Lower leg skin (tissue), 4 donors: ENCODE measurements around the gene UNC79. TPM values are rescaled to one million over a fixed set of nuclear protein-coding genes. Genes with fewer than 3 reads are reported as not detected.

Experiments
- DNase-seq, 2 donors: peaks; one replicate each; pipeline ENCODE4 v3.0.0-alpha.2; 2019; ENCODE audit warnings: low spot score in 2 of 2
- H3K4me3 ChIP-seq: fragments of 200-600 bp; sonication (generic); 2 replicates; pipeline ENCODE4 v1.5.1; 2017; ENCODE audit warnings: mild to moderate bottlenecking, low read depth; ENCODE audit not compliant: poor library complexity, severe bottlenecking
- CTCF ChIP-seq, 3 donors: fragments of 450-650 bp; IDR thresholded peaks; one replicate each; pipeline ENCODE4 v1.5.1; 2016; ENCODE audit warnings: antibody characterized with exemption in 3 of 3, mild to moderate bottlenecking in 3 of 3, moderate library complexity in 2 of 3
- POLR2A ChIP-seq, 2 donors: fragments of 450-650 bp; IDR thresholded peaks; one replicate each; pipeline ENCODE4 v1.6.1; 2016 to 2017; ENCODE audit warnings: antibody characterized with exemption in 2 of 2, mild to moderate bottlenecking in 1 of 2, moderate library complexity in 1 of 2
- WGBS, 2 donors: methylation state at CpG; one replicate each; pipeline ENCODE4 v1.1.5; 2018; 5-methylcytosine and 5-hydroxymethylcytosine counted together
- intact Hi-C: fragments of 100-400 bp; cut with DNase I; formaldehyde crosslinking; loops from one replicate; pipeline ENCODE4 v1.15.0; 2023; ENCODE audit warnings: low total_unique reads
- total RNA-seq, 4 donors: library from RNA; depleted of rRNA; stranded (reverse); fragments of >200 nt; gene quantifications; one replicate each; pipeline ENCODE4 v1.1.0, GENCODE V29; 2016

UNC79 gene
- total RNA-seq, 4 donors from 2014 or later, result 0.06 to 0.27 TPM; not detected in 2

GRCh38 chr14:93723001-93723400 is 292.3 kb downstream of the UNC79 start:
- WGBS, 2 donors, result 79 to 90% methylated on average over 4 of the region's 4 CpGs
- intact Hi-C loops, result no loop called here
- TF ChIP-seq CTCF (IDR thresholded peaks at IDR 0.05), result no peak
- no peak for TF ChIP-seq POLR2A (IDR thresholded peaks at IDR 0.05)
- peak in 1 of 2 donors; percentile 71 for DNase-seq
- no peak overlapping the region for H3K4me3 ChIP-seq

- intact Hi-C loops, result no loop called here
- no peak overlapping the region for H3K4me3 ChIP-seq
- no peak for TF ChIP-seq CTCF (IDR thresholded peaks at IDR 0.05)
- no peak for TF ChIP-seq POLR2A (IDR thresholded peaks at IDR 0.05)
- 86 to 88% methylated on average over 21 of the region's 21 CpGs for WGBS, 2 donors
- DNase-seq, result no peak
These were observed 294.4 kb downstream of the UNC79 start for GRCh38 chr14:93725002-93725582.

GRCh38 chr14:93725993-93726392 is 295.3 kb downstream of the UNC79 start:
- intact Hi-C loops, result no loop called here
- no peak overlapping the region for H3K4me3 ChIP-seq
- DNase-seq, result no peak
- 93% methylated on average over 9 of the region's 9 CpGs; no CpG with 5 or more reads in 1 of the 2 donors for WGBS, 2 donors
- TF ChIP-seq CTCF (IDR thresholded peaks at IDR 0.05), result no peak
- no peak for TF ChIP-seq POLR2A (IDR thresholded peaks at IDR 0.05)

GRCh38 chr14:93727039-93727740 is 296.5 kb downstream of the UNC79 start:
- H3K4me3 ChIP-seq, result no peak overlapping the region
- WGBS, 2 donors, result 79 to 86% methylated on average over 20 to 21 of the region's 23 CpGs
- no peak for DNase-seq
- TF ChIP-seq POLR2A (IDR thresholded peaks at IDR 0.05), result no peak
- TF ChIP-seq CTCF (IDR thresholded peaks at IDR 0.05), result no peak
- intact Hi-C loops, result no loop called here

GRCh38 chr14:93727917-93728650 is 297.3 kb downstream of the UNC79 start:
- whole genome bisulfite sequencing, 2 donors, result 90 to 92% methylated on average over 16 to 19 of the region's 19 CpGs
- H3K4me3 ChIP-seq, result no peak overlapping the region
- TF ChIP-seq POLR2A (IDR thresholded peaks at IDR 0.05) (no peak), CTCF (IDR thresholded peaks at IDR 0.05) (no peak)
- no peak for DNase-seq
- intact Hi-C loops, result no loop called here
